GM21526 (cell line): Measurements from ENCODE around the gene SERGEF.

Source experiments
- ATAC-seq: cut with Tn5 transposase; IDR thresholded peaks from one replicate; pipeline ENCODE4 v1.9.1; 2021; ENCODE audit warnings: moderate library complexity; ENCODE audit not compliant: unreplicated experiment, low FRiP score

Gene SERGEF

GRCh38 chr11:17740649-17741235 is 272.1 kb downstream of the SERGEF start:
- ATAC-seq = no peak

- ATAC-seq = no peak
Measured at GRCh38 chr11:17739945-17740338, 272.9 kb downstream of the SERGEF start.

DNA sequence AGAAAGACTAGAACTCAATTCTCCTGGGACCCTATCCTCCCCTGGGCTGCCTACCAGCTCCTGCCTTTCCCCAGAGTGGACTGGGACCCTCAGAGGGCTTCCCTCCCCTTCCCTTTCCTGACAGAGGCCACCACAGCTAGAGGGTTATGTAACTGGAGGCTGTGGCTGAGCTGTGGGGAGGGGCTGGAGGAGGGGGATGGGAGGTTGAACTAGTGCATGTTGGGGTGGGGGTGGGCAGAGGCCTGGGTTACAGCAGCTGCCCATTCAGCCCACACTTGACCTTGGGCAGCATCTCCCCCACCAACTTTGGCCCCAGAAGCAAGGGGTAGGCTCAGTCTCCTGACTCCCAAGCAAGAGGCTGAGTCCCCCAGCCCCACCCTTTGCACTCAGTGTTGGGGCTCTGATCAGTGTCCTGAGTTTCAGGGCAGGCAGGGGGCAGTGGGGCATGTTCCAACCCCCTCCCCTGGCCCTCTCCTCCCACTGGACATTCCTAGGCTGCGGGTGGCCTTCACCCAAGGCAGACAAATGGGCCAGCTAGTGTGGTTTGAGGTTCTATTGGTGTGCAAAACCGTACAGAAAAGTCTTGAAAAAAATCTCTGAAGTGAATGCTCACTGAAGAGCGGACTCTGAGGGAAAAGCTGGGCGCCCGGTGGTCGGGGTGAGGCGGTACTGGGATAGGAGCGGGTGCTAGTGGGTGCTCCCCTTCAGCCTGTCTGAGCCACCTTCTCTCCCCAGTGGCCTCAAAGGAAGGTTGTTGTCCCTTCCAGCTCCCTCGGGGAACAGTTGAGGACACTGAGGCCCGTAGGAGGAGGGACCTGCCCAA is 274.5 kb downstream of the SERGEF start:
- ATAC-seq = no peak
